A673 (cell line): ENCODE data around the gene DDX31.

Experiments
- EZH2 ChIP-seq: fragments of 200-600 bp; sonication (generic); IDR thresholded peaks from 2 replicates; pipeline ENCODE4 v1.6.1; 2017; ENCODE audit warnings: borderline replicate concordance, low read depth, mild to moderate bottlenecking, mixed read lengths, antibody characterized with exemption, low read length; ENCODE audit not compliant: poor library complexity, severe bottlenecking
- TF ChIP-seq, protein P1 (sequence below): fragments of 300-800, 200-600 bp; sonication (generic); conservative IDR thresholded peaks from 2 replicates; pipeline ENCODE4 v1.5.1; 2017; ENCODE audit warnings: low read depth, mild to moderate bottlenecking, antibody characterized with exemption, low read length, moderate library complexity, mixed read lengths

DNA sequence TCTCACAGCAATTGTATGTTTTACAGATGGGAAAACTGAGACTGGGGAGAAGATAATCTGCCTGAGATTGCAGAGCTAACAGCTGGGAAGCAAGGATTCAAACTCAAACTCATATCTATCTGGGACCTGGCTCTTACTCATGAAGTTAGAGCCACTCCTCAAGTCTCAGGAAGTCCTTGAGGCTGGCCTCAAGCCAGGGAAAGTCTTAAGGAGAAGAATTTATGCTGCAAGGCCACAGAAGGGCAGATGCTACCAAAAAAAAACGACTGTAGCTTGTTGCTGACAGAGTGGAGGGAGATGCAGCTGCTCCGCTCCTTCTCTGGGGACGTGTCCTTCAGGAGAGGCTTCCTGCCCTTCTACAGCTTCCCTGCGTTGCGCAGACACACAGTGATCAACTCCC lies 47.6 kb downstream of the DDX31 start:
- TF ChIP-seq, protein P1, sequence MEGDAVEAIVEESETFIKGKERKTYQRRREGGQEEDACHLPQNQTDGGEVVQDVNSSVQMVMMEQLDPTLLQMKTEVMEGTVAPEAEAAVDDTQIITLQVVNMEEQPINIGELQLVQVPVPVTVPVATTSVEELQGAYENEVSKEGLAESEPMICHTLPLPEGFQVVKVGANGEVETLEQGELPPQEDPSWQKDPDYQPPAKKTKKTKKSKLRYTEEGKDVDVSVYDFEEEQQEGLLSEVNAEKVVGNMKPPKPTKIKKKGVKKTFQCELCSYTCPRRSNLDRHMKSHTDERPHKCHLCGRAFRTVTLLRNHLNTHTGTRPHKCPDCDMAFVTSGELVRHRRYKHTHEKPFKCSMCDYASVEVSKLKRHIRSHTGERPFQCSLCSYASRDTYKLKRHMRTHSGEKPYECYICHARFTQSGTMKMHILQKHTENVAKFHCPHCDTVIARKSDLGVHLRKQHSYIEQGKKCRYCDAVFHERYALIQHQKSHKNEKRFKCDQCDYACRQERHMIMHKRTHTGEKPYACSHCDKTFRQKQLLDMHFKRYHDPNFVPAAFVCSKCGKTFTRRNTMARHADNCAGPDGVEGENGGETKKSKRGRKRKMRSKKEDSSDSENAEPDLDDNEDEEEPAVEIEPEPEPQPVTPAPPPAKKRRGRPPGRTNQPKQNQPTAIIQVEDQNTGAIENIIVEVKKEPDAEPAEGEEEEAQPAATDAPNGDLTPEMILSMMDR = no peak
- no peak for TF ChIP-seq EZH2
